Tibial nerve (tissue), 4 donors: Measurements from ENCODE around the gene MAN2A1. TPM values are rescaled to one million over a fixed set of nuclear protein-coding genes. Genes with fewer than 3 reads are reported as not detected.

Experiments
- DNase-seq, 2 donors: peaks; one replicate each; pipeline ENCODE4 v3.0.0-alpha.2; 2019; ENCODE audit warnings: low spot score in 2 of 2
- H3K27ac ChIP-seq, 4 donors: fragments of 200-600 bp; sonication (generic) in 3 of 4; one replicate each; pipeline ENCODE4 v1.5.1; 2017 to 2019; ENCODE audit warnings: mild to moderate bottlenecking in 1 of 4
- H3K27me3 ChIP-seq, 2 donors: fragments of 200-600 bp; sonication (generic) in 1 of 2; one replicate each; pipeline versions ENCODE4 v1.5.1 to v1.6.0; 2017 to 2019
- H3K36me3 ChIP-seq, 3 donors: fragments of 200-600 bp; sonication (generic); one replicate each; pipeline ENCODE4 v1.5.1; 2018 to 2019
- H3K4me1 ChIP-seq, 4 donors: fragments of 200-600 bp; sonication (generic) in 3 of 4; one replicate each; pipeline ENCODE4 v1.5.1; 2017 to 2019
- H3K4me3 ChIP-seq, 4 donors: fragments of 200-600 bp; sonication (generic) in 3 of 4; one replicate each; pipeline ENCODE4 v1.5.1; 2017 to 2019; ENCODE audit warnings: mild to moderate bottlenecking in 1 of 4, moderate library complexity in 1 of 4
- H3K9me3 ChIP-seq, 4 donors: fragments of 200-600 bp; sonication (generic) in 3 of 4; one replicate each; pipeline ENCODE4 v1.5.1; 2017 to 2019
- CTCF ChIP-seq, 5 experiments: fragments of 200-600 bp in 3 of 5; fragments of 450-650 bp in 2 of 5; sonication (generic) in 3 of 5; IDR thresholded peaks; one replicate each; pipeline ENCODE4 v1.5.1; 2016 to 2019; ENCODE audit warnings: antibody characterized with exemption in 5 of 5, mild to moderate bottlenecking in 3 of 5, moderate library complexity in 2 of 5
- EP300 ChIP-seq, 2 donors: sonication (generic); formaldehyde crosslinking; IDR thresholded peaks; one replicate each; pipeline ENCODE4 v1.6.1; 2017; ENCODE audit warnings: antibody characterized with exemption in 2 of 2, mild to moderate bottlenecking in 1 of 2
- POLR2A ChIP-seq, 2 donors: fragments of 450-650 bp; IDR thresholded peaks; one replicate each; pipeline ENCODE4 v1.6.1; 2017; ENCODE audit warnings: antibody characterized with exemption in 2 of 2, mild to moderate bottlenecking in 2 of 2, moderate library complexity in 2 of 2
- WGBS, 2 donors: methylation state at CpG; one replicate each; pipeline ENCODE4 v1.1.5; 2018; 5-methylcytosine and 5-hydroxymethylcytosine counted together
- total RNA-seq, 4 donors: library from RNA; depleted of rRNA; stranded (reverse); fragments of >200 nt; gene quantifications; one replicate each; pipeline ENCODE4 v1.1.0, GENCODE V29; 2016

MAN2A1 gene
- total RNA-seq, 4 donors from 2014 or later = 50.0 to 66.0 (median 56.7) TPM

GRCh38 chr5:109788596-109788995 is 98.9 kb downstream of the MAN2A1 start:
- WGBS, 2 donors = 77 to 88% methylated on average over 3 of the region's 3 CpGs
- Histone ChIP-seq H3K4me1 (no peaks in the 10 kb centered on the region), H3K9me3 (no peaks in the 10 kb centered on the region), H3K36me3 (peaks cover 0 to 20% (median 0%) of the 10 kb centered on the region in 3 donors), H3K27me3 (no peaks in the 10 kb centered on the region), H3K4me3 (no peak overlapping the region), H3K27ac (no peak overlapping the region)
- DNase-seq = no peak
- TF ChIP-seq EP300 (IDR thresholded peaks at IDR 0.05) (no peak), POLR2A (IDR thresholded peaks at IDR 0.05) (no peak), CTCF (IDR thresholded peaks at IDR 0.05) (no peak)

DNA sequence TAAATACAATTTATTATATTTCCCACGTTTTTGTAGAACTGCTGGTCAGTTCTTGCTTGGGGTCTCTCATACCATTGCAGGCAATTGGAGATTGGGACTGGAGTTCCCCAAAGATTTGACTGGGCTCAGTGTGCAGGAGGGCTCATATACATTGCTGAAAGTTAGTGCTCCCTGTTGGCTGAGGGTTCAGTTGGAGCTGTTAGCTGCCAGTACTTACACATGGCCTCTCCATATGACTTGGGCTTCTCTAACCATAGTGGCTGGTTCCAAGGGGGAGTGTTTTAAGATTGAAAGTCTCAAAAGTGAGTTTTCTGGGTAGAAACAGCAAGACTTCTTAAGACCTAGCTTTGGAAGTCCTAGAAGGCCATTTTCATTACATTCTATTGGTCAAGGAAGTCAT is 102.9 kb downstream of the MAN2A1 start:
- Histone ChIP-seq H3K4me3 (no peak overlapping the region), H3K36me3 (peaks cover 0 to 44% (median 0%) of the 10 kb centered on the region in 3 donors)

DNA sequence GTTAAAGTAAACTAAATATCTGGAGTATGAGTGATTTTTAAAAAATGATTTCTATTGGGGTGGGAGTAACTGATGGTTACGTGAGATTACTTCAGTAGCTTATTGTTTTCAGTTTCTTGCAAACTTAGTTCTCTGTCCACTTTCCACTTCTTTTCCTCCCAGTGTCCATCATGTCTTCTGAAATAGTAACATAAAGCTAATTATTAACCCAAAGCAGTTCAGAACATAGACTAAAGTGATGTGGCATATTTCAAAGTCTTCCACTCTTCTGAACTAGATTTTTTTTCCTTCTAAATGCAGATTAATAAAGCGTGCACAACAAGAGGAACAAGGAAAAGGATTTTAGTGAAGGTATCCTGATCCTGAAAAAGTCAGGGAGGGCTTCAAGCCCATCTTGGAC is 114.1 kb downstream of the MAN2A1 start:
- Histone ChIP-seq H3K9me3 (no peaks in the 10 kb centered on the region), H3K4me1 (peaks cover 0 to 8% (median 0%) of the 10 kb centered on the region in 4 donors), H3K27ac (no peak overlapping the region), H3K36me3 (peaks cover 0 to 22% (median 0%) of the 10 kb centered on the region in 3 donors), H3K27me3 (no peaks in the 10 kb centered on the region), H3K4me3 (no peak overlapping the region)
- 76 to 78% methylated on average over 2 of the region's 2 CpGs for WGBS, 2 donors
- no peak for TF ChIP-seq EP300 (IDR thresholded peaks at IDR 0.05)
- no peak for TF ChIP-seq POLR2A (IDR thresholded peaks at IDR 0.05)
- DNase-seq = no peak

More for the DNA sequence above, 102.9 kb downstream of the MAN2A1 start:
- no peaks in the 10 kb centered on the region for H3K9me3 ChIP-seq
- no peaks in the 10 kb centered on the region for H3K27me3 ChIP-seq
- no peak for DNase-seq
- H3K4me1 ChIP-seq = no peaks in the 10 kb centered on the region
- TF ChIP-seq EP300 (IDR thresholded peaks at IDR 0.05) = no peak
- TF ChIP-seq CTCF (IDR thresholded peaks at IDR 0.05) = no peak
- TF ChIP-seq POLR2A (IDR thresholded peaks at IDR 0.05) = no peak
- 91% methylated on average over 1 of the region's 1 CpG for WGBS, 2 donors
- H3K27ac ChIP-seq = no peak overlapping the region

DNA sequence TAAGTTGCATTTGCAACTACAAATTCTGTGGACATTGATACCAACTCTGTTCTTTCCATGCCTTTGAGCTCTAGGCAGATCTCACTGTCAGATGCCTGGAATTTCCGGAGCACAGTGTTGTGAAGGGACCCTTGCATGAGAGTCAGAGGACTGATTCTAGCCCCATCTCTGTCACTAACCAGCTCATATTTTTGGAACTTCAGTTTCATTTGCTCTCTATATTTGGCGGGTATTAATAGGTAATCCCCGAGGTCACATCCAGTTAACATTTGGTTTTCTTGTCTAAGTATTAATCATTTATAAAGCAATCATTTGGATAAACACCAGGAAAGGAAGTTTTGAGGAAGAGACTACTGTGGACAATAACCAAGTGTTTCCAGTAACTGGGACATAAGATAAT is 115.7 kb downstream of the MAN2A1 start:
- 46 to 60% methylated on average over 3 of the region's 3 CpGs for WGBS, 2 donors
- no peak for DNase-seq
- H3K4me3 ChIP-seq = no peak overlapping the region
- H3K4me1 ChIP-seq = peaks cover 0 to 8% (median 0%) of the 10 kb centered on the region in 4 donors
- H3K27me3 ChIP-seq = no peaks in the 10 kb centered on the region
- H3K9me3 ChIP-seq = no peaks in the 10 kb centered on the region
- peaks cover 0 to 34% (median 0%) of the 10 kb centered on the region in 3 donors for H3K36me3 ChIP-seq
- no peak overlapping the region for H3K27ac ChIP-seq
- TF ChIP-seq POLR2A (IDR thresholded peaks at IDR 0.05) = no peak
- TF ChIP-seq CTCF (IDR thresholded peaks at IDR 0.05) = no peak
- no peak for TF ChIP-seq EP300 (IDR thresholded peaks at IDR 0.05)

GRCh38 chr5:109805883-109806282 is 116.2 kb downstream of the MAN2A1 start:
- Histone ChIP-seq H3K4me1 (peaks cover 0 to 8% (median 0%) of the 10 kb centered on the region in 4 donors), H3K9me3 (no peaks in the 10 kb centered on the region), H3K27me3 (no peaks in the 10 kb centered on the region), H3K36me3 (peaks cover 0 to 38% (median 0%) of the 10 kb centered on the region in 3 donors), H3K27ac (no peak overlapping the region), H3K4me3 (no peak overlapping the region)
- WGBS, 2 donors = 90 to 91% methylated on average over 3 of the region's 3 CpGs
- no peak for TF ChIP-seq CTCF (IDR thresholded peaks at IDR 0.05)
- no peak for TF ChIP-seq EP300 (IDR thresholded peaks at IDR 0.05)
- no peak for TF ChIP-seq POLR2A (IDR thresholded peaks at IDR 0.05)
- DNase-seq = no peak

DNA sequence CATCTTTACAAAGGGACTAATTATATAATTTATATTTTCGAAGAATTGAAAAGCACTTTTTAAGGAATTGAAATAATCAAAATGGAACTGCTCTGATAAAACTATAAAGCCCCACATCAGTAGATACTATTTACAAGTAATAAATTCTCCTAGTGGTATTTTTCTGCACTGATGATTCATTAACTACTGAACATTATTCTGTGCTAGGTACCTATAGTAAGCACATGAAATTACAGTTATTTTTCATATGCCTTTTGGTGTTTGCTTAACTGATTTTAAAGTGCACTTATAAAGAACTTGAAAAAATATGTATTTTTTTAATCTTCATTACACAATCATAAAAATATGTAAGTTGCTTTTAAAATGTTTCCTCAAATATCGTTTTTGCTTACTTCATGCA is 123.0 kb downstream of the MAN2A1 start:
- peaks cover 0 to 50% (median 0%) of the 10 kb centered on the region in 3 donors for H3K36me3 ChIP-seq
- no peaks in the 10 kb centered on the region for H3K4me1 ChIP-seq
- WGBS, 2 donors = 65 to 68% methylated on average over 2 of the region's 2 CpGs
- H3K9me3 ChIP-seq = no peaks in the 10 kb centered on the region
- no peaks in the 10 kb centered on the region for H3K27me3 ChIP-seq
- no peak overlapping the region for H3K4me3 ChIP-seq
- TF ChIP-seq POLR2A (IDR thresholded peaks at IDR 0.05) (no peak), EP300 (IDR thresholded peaks at IDR 0.05) (no peak), CTCF (IDR thresholded peaks at IDR 0.05) (no peak)
- H3K27ac ChIP-seq = no peak overlapping the region
- DNase-seq = no peak
